HEK293T (cell line): ENCODE measurements around the gene MICU1.

Experiments
- ARNT ChIP-seq: fragments of 450-650 bp; IDR thresholded peaks from 2 replicates; pipeline ENCODE4 v1.6.1; 2017; ENCODE audit warnings: mild to moderate bottlenecking
- FOXA1 ChIP-seq: fragments of 450-650 bp; IDR thresholded peaks from 2 replicates; pipeline ENCODE4 v1.6.1; 2016; ENCODE audit warnings: mild to moderate bottlenecking
- FOXM1 ChIP-seq: fragments of 450-650 bp; IDR thresholded peaks from 2 replicates; pipeline ENCODE4 v1.6.1; 2017; ENCODE audit warnings: mild to moderate bottlenecking, borderline replicate concordance
- NFRKB ChIP-seq: fragments of 450-650 bp; IDR thresholded peaks from 2 replicates; pipeline ENCODE4 v1.6.1; 2016; ENCODE audit warnings: mild to moderate bottlenecking, moderate library complexity
- SP1 ChIP-seq: fragments of 450-650 bp; IDR thresholded peaks from 2 replicates; pipeline ENCODE4 v1.6.1; 2017
- SUZ12 ChIP-seq: fragments of 450-650 bp; IDR thresholded peaks from 2 replicates; pipeline ENCODE4 v1.6.1; 2016; ENCODE audit warnings: mild to moderate bottlenecking
- TARDBP ChIP-seq: fragments of 450-650 bp; IDR thresholded peaks from 2 replicates; pipeline ENCODE4 v1.6.1; 2016
- ZNF384 ChIP-seq: fragments of 450-650 bp; IDR thresholded peaks from 2 replicates; pipeline ENCODE4 v1.6.1; 2016

DNA sequence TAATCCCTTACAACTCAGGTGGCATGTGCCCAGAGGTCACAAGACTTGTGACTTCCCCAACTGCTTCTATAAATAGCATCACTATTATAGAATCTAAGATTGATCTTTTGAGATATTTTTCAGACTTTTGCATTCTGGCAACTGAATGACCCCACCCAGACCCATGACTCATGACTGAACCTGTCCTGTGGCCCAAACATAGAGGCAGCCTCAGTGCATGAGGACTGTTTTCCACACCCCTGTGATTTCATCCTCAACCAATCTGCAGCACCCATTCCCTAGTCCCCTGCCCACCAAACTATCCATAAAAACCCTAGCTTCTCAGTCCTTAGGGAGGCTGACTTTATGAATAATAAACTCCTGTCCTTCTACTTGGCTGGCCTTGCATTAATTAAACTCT lies 84.5 kb downstream of the MICU1 start:
- TF ChIP-seq FOXM1 (no peak), TARDBP (no peak), SUZ12 (no peak), NFRKB (no peak), ARNT (no peak), SP1 (no peak), ZNF384 (no peak), FOXA1 (no peak)
